H1 (cell line): ENCODE data around the gene NLN. TPM values are rescaled to one million over a fixed set of nuclear protein-coding genes. Genes with fewer than 3 reads are reported as not detected.

ENCODE experiments used
- CTCF ChIA-PET: fragments of 300-600 bp; sonication (Branson Sonifier 250); formaldehyde crosslinking; loops from one replicate; lab custom pipeline; 2021; ENCODE audit not compliant: partially characterized antibody; lab: Charles Lee
- POLR2A ChIA-PET: fragments of 300-600 bp; sonication (Branson Sonifier 250); formaldehyde crosslinking; loops from one replicate; lab custom pipeline; 2021; ENCODE audit warnings: inconsistent platforms; ENCODE audit not compliant: partially characterized antibody; lab: Charles Lee
- DNase-seq, 2 experiments: peaks; one replicate each; pipeline versions ENCODE4 v3.0.0 to v3.0.0-alpha.2; 2010 to 2022; ENCODE audit warnings: low spot score in 2 of 2, low read depth in 1 of 2, mixed read lengths in 1 of 2
- FAIRE-seq: peaks from 2 replicates; lab custom pipeline; 2011; peaks lifted over from hg19 to GRCh38; lab: Jason Lieb, UNC
- H2AFZ ChIP-seq: 2 replicates; pipeline ENCODE4 v1.8.1; 2012; ENCODE audit warnings: low read length, inconsistent platforms
- H2AK5ac ChIP-seq: 2 replicates; pipeline ENCODE4 v1.6.1; 2013; ENCODE audit warnings: low read depth, low read length
- H2BK120ac ChIP-seq: replicated peaks from 2 replicates; pipeline ENCODE3; 2013; ENCODE audit warnings: low read depth, low read length, inconsistent platforms
- H2BK12ac ChIP-seq: 2 replicates; pipeline ENCODE4 v1.6.1; 2013; ENCODE audit warnings: low read depth, low read length
- H2BK15ac ChIP-seq: 2 replicates; pipeline ENCODE4 v1.6.1; 2013; ENCODE audit warnings: low read length
- H2BK20ac ChIP-seq: 2 replicates; pipeline ENCODE4 v1.6.1; 2013; ENCODE audit warnings: low read length
- H2BK5ac ChIP-seq: 2 replicates; pipeline ENCODE4 v1.6.1; 2013; ENCODE audit warnings: low read depth, low read length
- H3K14ac ChIP-seq: 2 replicates; pipeline ENCODE4 v1.6.1; 2013; ENCODE audit warnings: inconsistent platforms; ENCODE audit not compliant: insufficient read length
- H3K18ac ChIP-seq: 2 replicates; pipeline ENCODE4 v1.6.1; 2013; ENCODE audit warnings: low read length; ENCODE audit errors: extremely low read depth
- H3K23ac ChIP-seq: 2 replicates; pipeline ENCODE4 v1.6.1; 2013; ENCODE audit warnings: inconsistent platforms; ENCODE audit not compliant: insufficient read length
- H3K23me2 ChIP-seq: 2 replicates; pipeline ENCODE4 v1.6.1; 2013; ENCODE audit warnings: low read depth, low read length
- H3K27ac ChIP-seq: 2 replicates; pipeline ENCODE4 v1.6.1; 2011; ENCODE audit warnings: low read depth, low read length, inconsistent platforms
- H3K27me3 ChIP-seq, 4 experiments: replicated peaks in 1 of 4; 1 replicate in 1 of 4; 2 replicates in 3 of 4; pipeline versions ENCODE4 v1.6.1 to v1.8.1; 2011 to 2013; ENCODE audit warnings: low read length in 3 of 4, mild to moderate bottlenecking in 3 of 4, inconsistent platforms in 2 of 4, mixed read lengths in 2 of 4, moderate library complexity in 1 of 4; ENCODE audit not compliant: control insufficient read depth in 3 of 4, insufficient read depth in 3 of 4; ENCODE audit errors: extremely low read depth in 1 of 4
- H3K36me3 ChIP-seq, 4 experiments: 2 replicates each; pipeline versions ENCODE4 v1.6.1 to v1.8.1; 2011 to 2013; ENCODE audit warnings: mild to moderate bottlenecking in 4 of 4, low read length in 3 of 4, moderate library complexity in 2 of 4, control low read depth in 1 of 4, inconsistent platforms in 1 of 4; ENCODE audit not compliant: insufficient read depth in 4 of 4, control insufficient read depth in 2 of 4
- H3K4ac ChIP-seq: replicated peaks from 2 replicates; pipeline ENCODE3; 2013; ENCODE audit warnings: low read length, low read depth, mixed read lengths, inconsistent platforms; ENCODE audit not compliant: insufficient read length
- H3K4me1 ChIP-seq, 4 experiments: replicated peaks in 1 of 4; 1 replicate in 1 of 4; 2 replicates in 3 of 4; pipeline versions ENCODE4 v1.6.1 to v1.8.1; 2011 to 2013; ENCODE audit warnings: low read length in 3 of 4, inconsistent platforms in 2 of 4, mixed read lengths in 1 of 4; ENCODE audit not compliant: insufficient read depth in 4 of 4, control insufficient read depth in 3 of 4
- H3K4me2 ChIP-seq, 2 experiments: 2 replicates each; pipeline versions ENCODE4 v1.6.1 to v1.8.1; 2011 to 2013; ENCODE audit warnings: low read depth in 2 of 2, low read length in 2 of 2, control low read depth in 1 of 2, inconsistent platforms in 1 of 2, mild to moderate bottlenecking in 1 of 2; ENCODE audit not compliant: insufficient read depth in 1 of 2
- H3K4me3 ChIP-seq, 4 experiments: fragments of 200-600, 300-600 bp in 1 of 4; sonication (generic), shearing (Covaris generic), sonication (Bioruptor Twin) in 1 of 4; 2 replicates each; pipeline versions ENCODE4 v1.5.1 to v1.8.1; 2011 to 2016; ENCODE audit warnings: low read length in 4 of 4, low read depth in 3 of 4, control low read depth in 2 of 4, inconsistent platforms in 2 of 4, mild to moderate bottlenecking in 2 of 4, mixed read lengths in 1 of 4, moderate library complexity in 1 of 4; ENCODE audit not compliant: insufficient read depth in 2 of 4; ENCODE audit errors: extremely low read depth in 1 of 4
- H3K56ac ChIP-seq: replicated peaks from 2 replicates; pipeline ENCODE3; 2013; ENCODE audit warnings: low read depth, mild to moderate bottlenecking, mixed read lengths, low read length, inconsistent platforms; ENCODE audit not compliant: insufficient read length
- H3K79me1 ChIP-seq: 2 replicates; pipeline ENCODE4 v1.6.1; 2013; ENCODE audit warnings: low read depth, low read length, control low read depth
- H3K79me2 ChIP-seq, 2 experiments: 2 replicates each; pipeline versions ENCODE4 v1.6.1 to v1.8.1; 2012 to 2013; ENCODE audit warnings: low read length in 2 of 2, mild to moderate bottlenecking in 2 of 2, inconsistent platforms in 1 of 2; ENCODE audit not compliant: insufficient read depth in 2 of 2, control insufficient read depth in 1 of 2
- H3K9ac ChIP-seq, 4 experiments: replicated peaks in 1 of 4; 1 replicate in 1 of 4; 2 replicates in 3 of 4; pipeline versions ENCODE4 v1.6.1 to v1.8.1; 2011 to 2013; ENCODE audit warnings: low read depth in 3 of 4, low read length in 3 of 4, control low read depth in 2 of 4, mild to moderate bottlenecking in 2 of 4, moderate library complexity in 2 of 4, inconsistent platforms in 1 of 4; ENCODE audit errors: extremely low read depth in 1 of 4
- H3K9me3 ChIP-seq, 2 experiments: 2 replicates each; pipeline versions ENCODE4 v1.6.1 to v1.8.1; 2012 to 2013; ENCODE audit warnings: mild to moderate bottlenecking in 2 of 2, moderate library complexity in 2 of 2, control low read depth in 1 of 2, inconsistent platforms in 1 of 2, low read depth in 1 of 2, low read length in 1 of 2, mixed read lengths in 1 of 2; ENCODE audit not compliant: insufficient read depth in 2 of 2
- H4K20me1 ChIP-seq, 2 experiments: replicated peaks in 1 of 2; 2 replicates each; pipeline versions ENCODE3 to v1.8.1; 2011 to 2013; ENCODE audit warnings: inconsistent platforms in 2 of 2, low read length in 2 of 2, mild to moderate bottlenecking in 1 of 2; ENCODE audit not compliant: insufficient read depth in 2 of 2, control insufficient read depth in 1 of 2
- H4K5ac ChIP-seq: 2 replicates; pipeline ENCODE4 v1.6.1; 2013; ENCODE audit warnings: low read length, low read depth, mixed read lengths, inconsistent platforms; ENCODE audit not compliant: insufficient read length
- H4K8ac ChIP-seq: 2 replicates; pipeline ENCODE4 v1.8.0; 2013; ENCODE audit warnings: mild to moderate bottlenecking, moderate library complexity, low read length, inconsistent platforms; ENCODE audit not compliant: insufficient read depth; ENCODE audit errors: extremely low read depth
- H4K91ac ChIP-seq: replicated peaks from 2 replicates; pipeline ENCODE3; 2013; ENCODE audit warnings: low read length, mixed read lengths, inconsistent platforms; ENCODE audit not compliant: insufficient read length
- NRF1 ChIP-seq: IDR thresholded peaks from 2 replicates; pipeline ENCODE4 v1.6.1; 2011; ENCODE audit warnings: mild to moderate bottlenecking, low read depth, low read length, improper control_type of control experiment
- WGBS, 2 experiments: shearing (Covaris generic) in 1 of 2; methylation state at CpG; one replicate each; pipeline versions ENCODE4 v1.1.6 to v1.1.7; 2013 to 2015; ENCODE audit warnings: low lambda C conversion rate in 2 of 2, mixed read lengths in 2 of 2, inconsistent platforms in 1 of 2, low coverage in 1 of 2, missing lambda C conversion rate in 1 of 2; ENCODE audit not compliant: insufficient replicate concordance in 2 of 2, insufficient coverage in 1 of 2, insufficient read length in 1 of 2; ENCODE audit errors: extremely low coverage in 1 of 2, missing lambda C conversion rate in 1 of 2; 5-methylcytosine and 5-hydroxymethylcytosine counted together
- polyA plus RNA-seq, 7 experiments: library from polyadenylated mRNA; depleted of rRNA in 3 of 7; stranded (reverse) in 5 of 7; unstranded in 2 of 7; fragments of >200 nt in 5 of 7; fragments of 200-250 nt in 2 of 7; gene quantifications; 1 replicate in 5 of 7; 2 replicates in 1 of 7; 4 replicates in 1 of 7; pipeline versions ENCODE4 v1.2.1 to v1.2.3, GENCODE V29; 2011 to 2013; ENCODE audit warnings: missing spikeins in 2 of 7, mixed read lengths in 2 of 7
- total RNA-seq: library from RNA; stranded (reverse); fragmentation: NEBNext Ultra II Directional; extraction: Animal tissue kit (Norgen Biotek cat#: 25700); gene quantifications from 2 replicates; pipeline ENCODE4 v1.2.1, GENCODE V29; 2021

The NLN gene
- total and polyA plus RNA-seq, 2 of the 8 experiments (the other 6 are each of a cell fraction or from before 2014, with no cell fraction given): 46.7 to 192 TPM

- H3K4me1 ChIP-seq: peaks cover 0 to 3% (median 0%) of the 10 kb centered on the region in 4 experiments; a peak in 2 of 7 replicates
- no peak overlapping the region for H3K14ac ChIP-seq
- no peak overlapping the region for H3K56ac ChIP-seq
- no peak overlapping the region for H3K23ac ChIP-seq
- H3K9ac ChIP-seq: no peak overlapping the region
- FAIRE-seq: no peak
- H3K4me2 ChIP-seq: no peak overlapping the region
- no peak overlapping the region for H4K5ac ChIP-seq
- CTCF ChIA-PET: interaction anchor here (0.6 to 1.4 kb wide), 2 partner anchors 103 to 578 kb away, joined by 3 read pairs; no protein-coding TSS in a partner anchor
- peaks cover 21 to 86% of the 10 kb centered on the region in 2 experiments for H3K79me2 ChIP-seq
- no peaks in the 10 kb centered on the region; a peak in 1 of 8 replicates for H3K36me3 ChIP-seq
- H2BK20ac ChIP-seq: no peak overlapping the region
- H2BK5ac ChIP-seq: no peak overlapping the region
- no peak overlapping the region for H4K8ac ChIP-seq
- H3K18ac ChIP-seq: no peak overlapping the region
- no peak overlapping the region for H2BK120ac ChIP-seq
- no peak overlapping the region for H2BK15ac ChIP-seq
- H3K27me3 ChIP-seq: no peaks in the 10 kb centered on the region
- TF ChIP-seq NRF1: no peak
- WGBS, 2 experiments: 100% methylated on average over 1 of the region's 1 CpG; no CpG with 5 or more reads in 1 of the 2 experiments
- H2BK12ac ChIP-seq: no peak overlapping the region
- H3K23me2 ChIP-seq: 0 out of 2 replicates have a peak, but pooled peaks cover 1% of the 10 kb centered on the region
- H3K4me3 ChIP-seq: no peak overlapping the region
- POLR2A ChIA-PET: interaction anchor here (0.8 to 1.2 kb wide), 2 partner anchors 12 to 17 kb away, joined by 3 read pairs; no protein-coding TSS in a partner anchor
- H3K9me3 ChIP-seq: no peaks in the 10 kb centered on the region
- DNase-seq: no peak
- no peak overlapping the region for H4K91ac ChIP-seq
- H3K4ac ChIP-seq: no peak overlapping the region
- H2AK5ac ChIP-seq: no peak overlapping the region
- peaks cover 10 to 13% of the 10 kb centered on the region in 2 experiments for H4K20me1 ChIP-seq
- H2AFZ ChIP-seq: no peak overlapping the region
- H3K79me1 ChIP-seq: peaks cover 7% of the 10 kb centered on the region; the same call in 1 of the 2 replicates
- no peak overlapping the region for H3K27ac ChIP-seq
Observed at GRCh38 chr5:65728218-65728617, 6.2 kb downstream of the NLN start.
